GM12872 (cell line): ENCODE data around the gene BAHCC1.

Source experiments
- TF ChIP-seq, protein P1 (sequence below): IDR thresholded peaks from 3 replicates; pipeline ENCODE4 v1.5.1; 2011; ENCODE audit warnings: low read depth, mild to moderate bottlenecking, low read length, moderate library complexity; ENCODE audit not compliant: insufficient read depth

The BAHCC1 gene

DNA sequence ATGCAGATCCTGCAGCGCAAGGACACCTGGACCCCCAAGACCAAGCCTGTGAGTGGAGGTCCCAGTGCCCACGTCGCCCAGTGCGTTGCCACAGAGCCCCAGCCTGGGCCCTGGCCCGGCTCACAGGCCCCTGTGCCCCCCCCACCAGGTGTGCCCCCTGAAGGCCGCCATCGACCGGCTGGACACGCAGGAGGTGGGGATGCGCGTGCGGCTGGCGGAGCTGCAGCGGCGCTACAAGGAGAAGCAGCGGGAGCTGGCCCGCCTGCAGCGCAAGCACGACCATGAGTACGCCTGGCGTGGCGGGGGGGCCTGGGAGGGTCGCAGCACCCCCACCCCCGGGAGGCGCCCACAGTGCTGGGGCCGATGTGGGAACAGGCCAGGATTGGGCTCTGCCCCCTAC is 56.6 kb downstream of the BAHCC1 start:
- TF ChIP-seq, protein P1, sequence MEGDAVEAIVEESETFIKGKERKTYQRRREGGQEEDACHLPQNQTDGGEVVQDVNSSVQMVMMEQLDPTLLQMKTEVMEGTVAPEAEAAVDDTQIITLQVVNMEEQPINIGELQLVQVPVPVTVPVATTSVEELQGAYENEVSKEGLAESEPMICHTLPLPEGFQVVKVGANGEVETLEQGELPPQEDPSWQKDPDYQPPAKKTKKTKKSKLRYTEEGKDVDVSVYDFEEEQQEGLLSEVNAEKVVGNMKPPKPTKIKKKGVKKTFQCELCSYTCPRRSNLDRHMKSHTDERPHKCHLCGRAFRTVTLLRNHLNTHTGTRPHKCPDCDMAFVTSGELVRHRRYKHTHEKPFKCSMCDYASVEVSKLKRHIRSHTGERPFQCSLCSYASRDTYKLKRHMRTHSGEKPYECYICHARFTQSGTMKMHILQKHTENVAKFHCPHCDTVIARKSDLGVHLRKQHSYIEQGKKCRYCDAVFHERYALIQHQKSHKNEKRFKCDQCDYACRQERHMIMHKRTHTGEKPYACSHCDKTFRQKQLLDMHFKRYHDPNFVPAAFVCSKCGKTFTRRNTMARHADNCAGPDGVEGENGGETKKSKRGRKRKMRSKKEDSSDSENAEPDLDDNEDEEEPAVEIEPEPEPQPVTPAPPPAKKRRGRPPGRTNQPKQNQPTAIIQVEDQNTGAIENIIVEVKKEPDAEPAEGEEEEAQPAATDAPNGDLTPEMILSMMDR: no peak

DNA sequence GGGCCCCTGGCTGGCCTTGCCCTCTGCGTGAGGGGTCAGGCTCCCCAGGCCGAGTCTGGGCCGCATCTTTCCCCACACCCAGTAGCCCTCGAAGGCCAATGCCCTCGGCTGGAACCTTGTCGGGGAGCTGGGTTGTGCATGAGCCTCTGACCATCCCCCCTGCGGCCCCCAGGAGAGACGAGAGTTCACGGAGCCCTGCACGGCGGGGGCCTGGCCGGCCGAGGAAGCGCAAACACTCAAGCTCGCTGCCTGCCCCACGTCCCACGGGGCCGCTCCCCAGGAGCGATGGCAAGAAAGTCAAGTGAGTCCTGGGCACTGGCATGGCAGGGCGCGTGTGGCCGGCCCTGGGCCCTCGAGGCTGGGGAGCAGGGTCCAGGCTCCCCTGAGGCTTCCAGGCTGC is 57.3 kb downstream of the BAHCC1 start:
- TF ChIP-seq, protein P1: no peak

DNA sequence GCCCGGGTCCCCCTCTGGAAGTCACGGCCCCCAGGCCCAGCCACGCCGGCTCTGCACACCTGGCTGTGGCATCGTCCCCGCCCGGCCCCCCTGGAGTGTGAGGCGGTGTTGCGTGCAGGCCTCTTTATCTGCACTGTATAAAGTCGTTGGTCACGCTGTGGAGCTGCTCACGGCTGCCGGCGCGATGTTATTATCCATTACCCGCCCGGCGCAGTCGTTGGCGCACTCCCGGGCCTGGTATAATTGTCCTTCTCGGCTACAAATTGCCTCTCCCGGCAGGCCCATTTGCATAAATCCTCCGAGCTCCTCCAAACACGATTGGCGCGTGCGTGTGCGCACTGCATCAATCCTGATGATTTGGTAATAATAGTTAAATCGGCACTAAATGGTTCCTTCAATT is 57.8 kb downstream of the BAHCC1 start:
- TF ChIP-seq, protein P1: no peak

DNA sequence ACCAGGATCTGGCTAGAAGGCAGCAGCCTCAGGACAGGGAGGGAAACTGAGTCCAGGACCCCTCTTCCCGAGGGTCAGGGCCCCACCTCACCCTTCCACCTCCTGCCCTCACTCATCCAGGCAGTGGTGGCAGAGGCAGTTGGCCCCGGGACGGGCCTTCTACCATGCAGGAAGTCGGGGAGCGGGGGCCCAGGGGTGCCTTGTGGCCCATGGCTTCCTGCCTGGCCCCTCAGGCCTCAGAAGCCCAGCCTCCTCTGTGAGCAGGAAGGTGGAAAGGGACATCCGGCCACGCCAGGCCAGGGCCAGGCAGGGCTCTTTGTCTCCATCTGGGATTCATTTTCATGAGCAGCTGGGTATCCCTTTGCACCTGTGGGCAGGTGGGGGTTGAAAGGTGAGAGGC is 58.5 kb downstream of the BAHCC1 start:
- TF ChIP-seq, protein P1: no peak

DNA sequence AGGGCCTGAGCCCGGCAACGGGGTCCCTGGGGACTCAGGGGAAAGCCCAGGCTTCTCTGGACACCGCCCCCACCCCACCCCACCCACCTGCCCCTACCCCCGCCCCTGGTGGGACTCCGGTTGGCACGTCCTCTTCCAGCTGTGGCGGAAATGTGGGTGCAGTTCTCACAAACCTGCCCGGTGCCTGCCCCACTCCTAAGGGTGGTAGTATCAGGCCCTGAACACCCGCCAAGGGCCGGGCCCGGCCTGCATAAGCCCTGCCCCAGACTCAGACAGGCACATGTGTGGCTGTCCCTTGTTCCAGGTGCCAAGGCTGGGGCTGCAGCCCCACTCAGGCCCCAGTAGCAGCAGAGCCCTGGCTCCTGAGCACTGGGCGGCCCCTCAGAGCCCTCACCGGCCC is 59.2 kb downstream of the BAHCC1 start:
- TF ChIP-seq, protein P1: no peak

DNA sequence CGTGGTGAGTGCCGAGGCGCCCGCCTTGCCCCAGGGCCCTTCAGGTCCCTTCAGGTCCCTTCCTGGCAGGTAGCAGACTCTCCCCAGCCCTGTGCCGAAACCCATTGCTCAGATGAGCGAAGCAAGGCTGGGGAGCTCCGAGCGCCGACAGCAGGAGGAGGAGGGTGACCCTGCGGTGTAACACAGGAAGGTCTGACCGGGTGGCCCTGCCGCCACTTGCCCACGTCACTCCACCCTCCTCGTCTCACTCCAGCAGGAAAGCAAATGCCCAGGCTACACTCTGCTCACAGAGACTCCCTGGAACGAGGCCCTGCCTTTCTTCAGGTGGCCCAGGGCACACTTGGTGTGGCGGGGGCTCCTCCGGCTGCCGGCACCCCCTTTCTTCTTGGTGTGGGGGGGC is 60.1 kb downstream of the BAHCC1 start:
- TF ChIP-seq, protein P1: no peak

DNA sequence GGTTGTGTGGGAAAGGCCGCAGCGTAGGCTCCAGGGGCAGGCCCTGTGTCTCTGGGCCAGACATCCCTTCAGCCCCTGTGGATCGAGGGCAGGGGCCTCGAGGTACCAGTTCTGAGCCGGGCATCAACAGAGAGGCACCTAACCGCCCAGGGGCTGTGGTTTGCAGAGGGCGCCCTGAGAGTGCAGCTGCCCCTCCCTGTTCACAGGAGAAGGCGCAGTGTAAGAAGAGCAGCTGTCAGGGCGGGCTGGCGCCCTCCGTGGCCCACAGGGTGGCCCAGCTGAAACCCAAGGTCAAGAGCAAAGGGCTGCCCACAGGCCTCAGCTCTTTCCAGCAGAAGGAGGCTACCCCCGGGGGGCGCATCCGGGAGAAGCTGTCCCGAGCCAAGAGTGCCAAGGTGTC is 60.8 kb downstream of the BAHCC1 start:
- TF ChIP-seq, protein P1: no peak

DNA sequence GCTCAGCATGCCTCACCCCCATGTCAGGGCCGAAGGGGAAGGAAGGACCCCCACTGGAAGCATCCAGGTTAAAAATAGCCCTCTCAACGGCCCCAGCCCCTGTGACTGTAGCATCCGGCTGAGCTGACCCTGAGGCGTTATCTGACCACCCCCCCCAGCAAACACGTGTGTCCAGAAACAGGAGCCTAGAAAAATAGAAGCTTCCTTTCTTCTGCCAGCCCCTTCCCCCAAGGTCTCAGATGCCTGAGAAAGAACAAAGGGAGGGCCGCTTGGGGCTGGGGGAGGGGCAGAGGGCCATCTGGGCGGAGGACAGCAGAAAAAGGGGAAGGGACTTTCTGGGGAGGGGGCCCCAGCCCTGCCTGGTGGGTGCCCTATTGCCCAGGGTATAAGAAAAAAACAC is 61.5 kb downstream of the BAHCC1 start:
- TF ChIP-seq, protein P1: no peak
